DND-41 (cell line): Measurements from ENCODE around the gene TH.

ENCODE experiments used
- ATAC-seq: fragments of 200-7000 bp; cut with Tn5 transposase; 3 replicates; pipeline ENCODE4 v1.9.1; 2021; ENCODE audit warnings: low read depth; ENCODE audit not compliant: insufficient read depth
- DNase-seq: peaks from one replicate; pipeline ENCODE4 v3.0.0-alpha.2; 2020
- H2AFZ ChIP-seq: 2 replicates; pipeline ENCODE4 v1.6.0; 2012; ENCODE audit warnings: low read depth, low read length
- H3K27ac ChIP-seq: 2 replicates; pipeline ENCODE4 v1.5.1; 2012; ENCODE audit warnings: low read length, inconsistent platforms
- H3K27me3 ChIP-seq: fragments of 200-600 bp; sonication (generic); 2 replicates; pipeline ENCODE4 v1.6.0; 2012; ENCODE audit warnings: low read length, mild to moderate bottlenecking, inconsistent platforms; ENCODE audit not compliant: insufficient read depth, poor library complexity
- H3K36me3 ChIP-seq: 2 replicates; pipeline ENCODE4 v1.5.1; 2012; ENCODE audit warnings: low read length, inconsistent platforms; ENCODE audit not compliant: insufficient read depth
- H3K4me1 ChIP-seq: 2 replicates; pipeline ENCODE4 v1.5.1; 2012; ENCODE audit warnings: mild to moderate bottlenecking, low read length; ENCODE audit not compliant: insufficient read depth
- H3K4me2 ChIP-seq: 2 replicates; pipeline ENCODE4 v1.6.0; 2012; ENCODE audit warnings: mild to moderate bottlenecking, moderate library complexity, low read length, inconsistent platforms; ENCODE audit not compliant: insufficient read depth
- H3K4me3 ChIP-seq, 2 experiments: fragments of 200-600 bp in 1 of 2; shearing (Covaris generic) in 1 of 2; 2 replicates each; pipeline ENCODE4 v1.5.1; 2012 to 2016; ENCODE audit warnings: inconsistent platforms in 2 of 2, low read length in 2 of 2, mild to moderate bottlenecking in 2 of 2, low read depth in 1 of 2, moderate library complexity in 1 of 2
- H3K79me2 ChIP-seq: 2 replicates; pipeline ENCODE4 v1.6.0; 2012; ENCODE audit warnings: low read length, inconsistent platforms; ENCODE audit not compliant: insufficient read depth
- H3K9ac ChIP-seq: 2 replicates; pipeline ENCODE4 v1.6.0; 2012; ENCODE audit warnings: low read depth, mild to moderate bottlenecking, inconsistent platforms, low read length, moderate library complexity
- H3K9me3 ChIP-seq: 2 replicates; pipeline ENCODE4 v1.5.1; 2012; ENCODE audit warnings: low read length, moderate library complexity, mild to moderate bottlenecking, inconsistent platforms; ENCODE audit not compliant: insufficient read depth, severe bottlenecking
- H4K20me1 ChIP-seq: 2 replicates; pipeline ENCODE4 v1.6.0; 2012; ENCODE audit warnings: low read length; ENCODE audit not compliant: insufficient read depth
- CTCF ChIP-seq: IDR thresholded peaks from 2 replicates; pipeline ENCODE4 v1.5.1; 2012; ENCODE audit warnings: borderline replicate concordance, low read length, moderate library complexity, mild to moderate bottlenecking; ENCODE audit not compliant: poor library complexity, severe bottlenecking; ENCODE audit errors: extremely low read depth
- EZH2 ChIP-seq: IDR thresholded peaks from 3 replicates; pipeline ENCODE4 v1.6.1; 2012; ENCODE audit warnings: borderline replicate concordance, low read depth, mild to moderate bottlenecking, moderate library complexity, low read length, inconsistent platforms; ENCODE audit not compliant: severe bottlenecking

TH gene

DNA sequence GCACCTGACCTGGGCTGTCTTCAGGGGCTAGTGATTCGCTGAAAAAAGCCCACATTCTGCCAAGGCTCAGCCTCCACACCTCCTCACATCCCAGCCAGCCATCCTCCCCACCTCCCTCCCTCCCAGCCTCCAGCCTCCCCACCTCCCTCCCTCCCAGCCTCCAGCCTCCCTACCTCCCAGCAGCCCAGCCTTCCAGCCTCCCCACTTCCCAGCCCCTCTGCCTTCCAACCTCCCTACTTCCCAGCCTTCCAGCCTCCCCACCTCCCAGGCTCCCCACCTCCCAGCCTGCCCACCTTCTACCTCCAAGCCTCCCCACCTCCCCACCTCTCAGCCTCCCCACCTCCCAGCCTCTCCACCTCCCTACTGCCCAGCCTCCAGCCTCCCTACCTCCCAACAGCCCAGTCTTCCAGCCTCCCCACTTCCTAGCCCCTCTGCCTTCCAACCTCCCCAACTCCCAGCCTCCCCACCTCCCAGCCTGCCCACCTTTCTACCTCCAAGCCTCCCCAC, 33.7 kb upstream of the TH start:
- DNase-seq, result no peak
- Histone ChIP-seq H3K4me1 (no peaks in the 10 kb centered on the region), H3K9ac (no peak overlapping the region), H3K36me3 (no peaks in the 10 kb centered on the region), H3K4me3 (no peak overlapping the region), H3K4me2 (no peak overlapping the region), H4K20me1 (no peaks in the 10 kb centered on the region), H2AFZ (no peak overlapping the region), H3K9me3 (no peaks in the 10 kb centered on the region), H3K27me3 (no peaks in the 10 kb centered on the region), H3K27ac (no peak overlapping the region), H3K79me2 (no peaks in the 10 kb centered on the region)
- TF ChIP-seq EZH2 (no peak), CTCF (no peak)
- ATAC-seq, result no peak

- Histone ChIP-seq H3K4me2 (no peak overlapping the region), H3K79me2 (no peaks in the 10 kb centered on the region), H4K20me1 (no peaks in the 10 kb centered on the region), H3K27ac (no peak overlapping the region), H2AFZ (no peak overlapping the region), H3K9me3 (no peaks in the 10 kb centered on the region), H3K4me3 (no peak overlapping the region), H3K36me3 (no peaks in the 10 kb centered on the region), H3K4me1 (no peaks in the 10 kb centered on the region), H3K27me3 (no peaks in the 10 kb centered on the region), H3K9ac (no peak overlapping the region)
- TF ChIP-seq EZH2, result no peak
- TF ChIP-seq CTCF, result no peak
- DNase-seq (no peak), ATAC-seq (no peak)
Observed at GRCh38 chr11:2204361-2205213, 33.0 kb upstream of the TH start.

DNA sequence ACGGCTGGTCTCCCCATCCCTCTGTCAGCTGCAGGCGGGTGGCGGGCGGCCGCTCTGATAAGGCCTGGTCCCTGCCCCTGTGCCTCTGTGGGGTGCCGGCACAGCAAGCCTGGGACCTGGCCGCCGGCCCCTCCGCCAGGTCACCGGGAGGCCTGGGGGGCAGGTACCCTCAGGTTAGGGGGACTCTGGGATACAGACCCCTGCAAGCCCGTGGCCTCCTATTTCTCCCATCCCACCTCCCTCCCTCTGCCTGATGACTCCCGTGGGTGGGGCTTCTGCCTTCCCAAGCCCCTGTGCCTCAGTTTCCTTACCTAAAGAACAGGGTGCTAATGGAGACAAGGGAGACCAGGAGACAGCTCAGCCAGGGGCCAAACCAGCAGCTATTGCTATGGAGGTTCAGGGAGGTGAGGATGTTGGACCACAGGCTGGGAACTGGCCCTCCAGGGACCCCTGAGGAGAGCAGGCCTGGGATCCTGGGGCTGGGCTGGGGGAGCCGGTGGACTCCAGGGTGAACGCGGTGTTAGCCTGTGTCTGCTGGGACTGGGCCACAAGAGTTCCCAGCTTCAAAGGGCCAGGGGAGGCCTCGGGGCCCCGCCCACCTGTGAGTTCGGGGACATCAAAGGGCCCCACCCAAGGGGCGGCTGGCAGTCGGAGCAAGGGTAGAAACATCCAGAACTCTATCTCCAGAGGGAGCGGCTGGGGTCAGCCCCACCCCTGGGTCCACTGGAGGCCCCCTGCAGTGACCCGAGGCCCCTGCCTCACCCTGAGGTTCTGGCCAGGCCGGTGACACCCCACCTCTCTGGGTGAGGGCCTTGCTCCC, 32.0 kb upstream of the TH start:
- no peak for ATAC-seq
- no peak overlapping the region for H3K4me2 ChIP-seq
- H3K27me3 ChIP-seq, result no peaks in the 10 kb centered on the region

More for the DNA sequence above, 32.0 kb upstream of the TH start:
- no peak for DNase-seq
- Histone ChIP-seq H2AFZ (no peak overlapping the region), H3K9me3 (no peaks in the 10 kb centered on the region), H4K20me1 (no peaks in the 10 kb centered on the region), H3K79me2 (no peaks in the 10 kb centered on the region), H3K4me1 (no peaks in the 10 kb centered on the region), H3K4me3 (no peak overlapping the region), H3K36me3 (no peaks in the 10 kb centered on the region), H3K27ac (no peak overlapping the region), H3K9ac (no peak overlapping the region)
- TF ChIP-seq CTCF, result no peak
- no peak for TF ChIP-seq EZH2
